ENCODE data around the gene RHEBL1.

The RHEBL1 gene

GRCh38 chr12:49030119-49030518 lies 39.7 kb downstream of the RHEBL1 start:
- peaks cover 77% of the 10 kb centered on the region for H3K36me3 ChIP-seq (replicated peaks)
- H3K4me3 ChIP-seq (ENCODE audit: low read depth, low read length): no peak overlapping the region
- no peak for TF ChIP-seq CTCF (IDR thresholded peaks at IDR 0.05; ENCODE audit: low read depth, low read length, missing control alignments)
- H3K27me3 ChIP-seq (replicated peaks): no peaks in the 10 kb centered on the region
- H3K27ac ChIP-seq: no peak overlapping the region
- DNase-seq: no peak
- in situ Hi-C loops (cut with HindIII; ENCODE audit: low pct_ligation_motif_present, low sequenced_read_pairs): no loop called here

GRCh38 chr12:49028666-49029275 lies 41.0 kb downstream of the RHEBL1 start:
- DNase-seq: no peak
- in situ Hi-C loops (cut with HindIII; ENCODE audit: low pct_ligation_motif_present, low sequenced_read_pairs): no loop called here
- H3K36me3 ChIP-seq (replicated peaks): peaks cover 74% of the 10 kb centered on the region
- H3K27ac ChIP-seq: no peak overlapping the region
- no peaks in the 10 kb centered on the region for H3K27me3 ChIP-seq (replicated peaks)
- no peak for TF ChIP-seq CTCF (IDR thresholded peaks at IDR 0.05; ENCODE audit: low read depth, low read length, missing control alignments)
- H3K4me3 ChIP-seq (ENCODE audit: low read depth, low read length): no peak overlapping the region

- H3K36me3 ChIP-seq (replicated peaks): peaks cover 74% of the 10 kb centered on the region
- no peak overlapping the region for H3K27ac ChIP-seq
- TF ChIP-seq CTCF (IDR thresholded peaks at IDR 0.05; ENCODE audit: low read depth, low read length, missing control alignments): no peak
- DNase-seq: no peak
- no peaks in the 10 kb centered on the region for H3K27me3 ChIP-seq (replicated peaks)
- in situ Hi-C loops (cut with HindIII; ENCODE audit: low pct_ligation_motif_present, low sequenced_read_pairs): no loop called here
- H3K4me3 ChIP-seq (ENCODE audit: low read depth, low read length): no peak overlapping the region
These were observed 41.8 kb downstream of the RHEBL1 start for GRCh38 chr12:49027846-49028555.

- in situ Hi-C loops (cut with HindIII; ENCODE audit: low pct_ligation_motif_present, low sequenced_read_pairs): no loop called here
- Histone ChIP-seq H3K4me3 (ENCODE audit: low read depth, low read length) (no peak overlapping the region), H3K36me3 (replicated peaks) (peaks cover 74% of the 10 kb centered on the region), H3K27me3 (replicated peaks) (no peaks in the 10 kb centered on the region), H3K27ac (no peak overlapping the region)
- no peak for TF ChIP-seq CTCF (IDR thresholded peaks at IDR 0.05; ENCODE audit: low read depth, low read length, missing control alignments)
- no peak for DNase-seq
These were observed 42.9 kb downstream of the RHEBL1 start for GRCh38 chr12:49026678-49027480.

DNA sequence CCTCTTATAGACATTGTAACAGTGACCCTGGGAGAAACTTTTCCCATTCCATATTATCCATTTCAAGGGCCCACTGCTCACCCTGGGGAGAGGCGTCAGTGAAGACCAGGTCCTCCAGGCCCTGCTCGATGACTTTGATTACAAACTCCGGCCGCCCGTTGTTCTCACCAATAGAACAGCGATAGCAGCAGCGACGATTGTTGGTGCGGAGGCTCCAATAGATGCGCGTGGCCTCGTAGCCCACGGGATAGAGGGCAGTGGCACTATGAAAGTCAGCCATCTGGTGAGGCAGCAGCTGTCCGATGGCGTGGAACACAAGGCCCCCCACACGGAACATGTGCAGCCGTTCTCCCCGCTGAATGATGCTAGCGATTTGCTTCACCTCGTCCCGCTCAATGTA lies 43.7 kb downstream of the RHEBL1 start:
- in situ Hi-C loops (cut with HindIII; ENCODE audit: low pct_ligation_motif_present, low sequenced_read_pairs): no loop called here
- TF ChIP-seq CTCF (IDR thresholded peaks at IDR 0.05; ENCODE audit: low read depth, low read length, missing control alignments): no peak
- H3K27me3 ChIP-seq (replicated peaks): no peaks in the 10 kb centered on the region
- no peak overlapping the region for H3K27ac ChIP-seq
- peaks cover 73% of the 10 kb centered on the region for H3K36me3 ChIP-seq (replicated peaks)
- no peak for DNase-seq
- H3K4me3 ChIP-seq (ENCODE audit: low read depth, low read length): no peak overlapping the region

All from brain microvascular endothelial cell (primary cell).